Astrocyte (in vitro differentiated cells and primary cell): ENCODE data around the gene CMTR1. TPM values are rescaled to one million over a fixed set of nuclear protein-coding genes. Genes with fewer than 3 reads are reported as not detected.

ENCODE experiments used
- DNase-seq: peaks from one replicate; pipeline ENCODE4 v3.0.0-alpha.2; 2010; ENCODE audit warnings: low read depth
- FAIRE-seq: peaks from 2 replicates; lab custom pipeline; 2011; peaks lifted over from hg19 to GRCh38; lab: Jason Lieb, UNC
- H2AFZ ChIP-seq: 2 replicates; pipeline ENCODE4 v1.6.0; 2012; ENCODE audit warnings: low read depth, low read length, inconsistent platforms
- H3K27ac ChIP-seq: 2 replicates; pipeline ENCODE4 v1.5.1; 2011; ENCODE audit warnings: low read depth, low read length, inconsistent platforms
- H3K27me3 ChIP-seq: 2 replicates; pipeline ENCODE4 v1.6.0; 2011; ENCODE audit warnings: low read length, inconsistent platforms; ENCODE audit not compliant: insufficient read depth
- H3K36me3 ChIP-seq: 2 replicates; pipeline ENCODE4 v1.5.1; 2011; ENCODE audit warnings: low read length, inconsistent platforms; ENCODE audit not compliant: insufficient read depth
- H3K4me1 ChIP-seq: 2 replicates; pipeline ENCODE4 v1.5.1; 2011; ENCODE audit warnings: low read length, inconsistent platforms; ENCODE audit not compliant: insufficient read depth
- H3K4me2 ChIP-seq: 2 replicates; pipeline ENCODE4 v1.6.0; 2012; ENCODE audit warnings: low read length, inconsistent platforms
- H3K4me3 ChIP-seq: 2 replicates; pipeline ENCODE4 v1.5.1; 2011; ENCODE audit warnings: low read depth, mild to moderate bottlenecking, low read length, inconsistent platforms; ENCODE audit not compliant: insufficient read depth
- H3K79me2 ChIP-seq: 2 replicates; pipeline ENCODE4 v1.6.0; 2012; ENCODE audit warnings: mild to moderate bottlenecking, low read length, inconsistent platforms; ENCODE audit not compliant: insufficient read depth
- H3K9ac ChIP-seq: 2 replicates; pipeline ENCODE4 v1.6.0; 2012; ENCODE audit warnings: mild to moderate bottlenecking, low read length, inconsistent platforms
- H3K9me3 ChIP-seq: 2 replicates; pipeline ENCODE4 v1.5.1; 2012; ENCODE audit warnings: low read depth, mild to moderate bottlenecking, low read length, inconsistent platforms; ENCODE audit not compliant: insufficient read depth
- H4K20me1 ChIP-seq: 2 replicates; pipeline ENCODE4 v1.6.0; 2012; ENCODE audit warnings: low read length, inconsistent platforms; ENCODE audit not compliant: insufficient read depth
- H3K27ac Mint-ChIP-seq: one replicate; pipeline ENCODE4 v1.8.0; 2021; ENCODE audit warnings: mild to moderate bottlenecking, mixed read lengths; ENCODE audit not compliant: unreplicated experiment
- H3K27me3 Mint-ChIP-seq: one replicate; pipeline ENCODE4 v1.8.0; 2021; ENCODE audit warnings: low read depth, mixed read lengths; ENCODE audit not compliant: unreplicated experiment
- H3K36me3 Mint-ChIP-seq: one replicate; pipeline ENCODE4 v1.8.0; 2021; ENCODE audit warnings: low read depth, mixed read lengths; ENCODE audit not compliant: unreplicated experiment
- H3K4me1 Mint-ChIP-seq: one replicate; pipeline ENCODE4 v1.8.0; 2021; ENCODE audit warnings: low read depth, mixed read lengths; ENCODE audit not compliant: unreplicated experiment
- H3K4me3 Mint-ChIP-seq: one replicate; pipeline ENCODE4 v1.8.0; 2021; ENCODE audit warnings: mild to moderate bottlenecking, moderate library complexity, mixed read lengths; ENCODE audit not compliant: unreplicated experiment
- H3K9me3 Mint-ChIP-seq: one replicate; pipeline ENCODE4 v1.8.0; 2021; ENCODE audit warnings: mild to moderate bottlenecking, mixed read lengths; ENCODE audit not compliant: unreplicated experiment
- CTCF ChIP-seq: IDR thresholded peaks from 2 replicates; pipeline ENCODE4 v1.5.1; 2011; ENCODE audit warnings: low read depth, mild to moderate bottlenecking, inconsistent platforms, low read length, moderate library complexity; ENCODE audit not compliant: insufficient read depth
- EZH2 ChIP-seq: IDR thresholded peaks from 2 replicates; pipeline ENCODE4 v1.6.1; 2012; ENCODE audit warnings: mild to moderate bottlenecking, low read length, inconsistent platforms; ENCODE audit not compliant: insufficient read depth
- total RNA-seq: library from RNA; stranded (reverse); gene quantifications from 2 replicates; pipeline ENCODE4 v1.2.1, GENCODE V29; 2021

CMTR1 gene
- total RNA-seq, 1 donor from 2014 or later = 44.1 TPM

GRCh38 chr6:37407948-37408347 lies 25.1 kb upstream of the CMTR1 start:
- no peak overlapping the region for H2AFZ ChIP-seq
- Mint-ChIP-seq H3K27me3 (no peaks in the 10 kb centered on the region), H3K27ac (no peak overlapping the region), H3K4me3 (no peak overlapping the region), H3K9me3 (no peaks in the 10 kb centered on the region), H3K4me1 (no peaks in the 10 kb centered on the region), H3K36me3 (no peaks in the 10 kb centered on the region)
- H3K36me3 ChIP-seq = no peaks in the 10 kb centered on the region
- no peak overlapping the region for H3K4me2 ChIP-seq
- FAIRE-seq (no peak), DNase-seq (no peak)
- no peaks in the 10 kb centered on the region for H3K9me3 ChIP-seq
- H4K20me1 ChIP-seq = no peaks in the 10 kb centered on the region
- TF ChIP-seq CTCF = no peak
- TF ChIP-seq EZH2 = no peak
- H3K4me1 ChIP-seq = no peaks in the 10 kb centered on the region
- H3K79me2 ChIP-seq = no peaks in the 10 kb centered on the region
- no peak overlapping the region for H3K9ac ChIP-seq
- H3K27me3 ChIP-seq = peaks cover 3% of the 10 kb centered on the region
- H3K27ac ChIP-seq = no peak overlapping the region
- H3K4me3 ChIP-seq = no peak overlapping the region

GRCh38 chr6:37409501-37409900 lies 23.5 kb upstream of the CMTR1 start:
- Histone ChIP-seq H3K27ac (no peak overlapping the region), H3K9ac (no peak overlapping the region), H3K27me3 (peaks cover 3% of the 10 kb centered on the region), H2AFZ (no peak overlapping the region), H4K20me1 (no peaks in the 10 kb centered on the region), H3K4me3 (no peak overlapping the region), H3K4me1 (no peaks in the 10 kb centered on the region), H3K9me3 (no peaks in the 10 kb centered on the region), H3K79me2 (no peaks in the 10 kb centered on the region), H3K36me3 (no peaks in the 10 kb centered on the region), H3K4me2 (no peak overlapping the region)
- no peak overlapping the region for H3K4me3 Mint-ChIP-seq
- TF ChIP-seq EZH2 = no peak
- TF ChIP-seq CTCF = no peak
- H3K4me1 Mint-ChIP-seq = no peaks in the 10 kb centered on the region
- H3K27ac Mint-ChIP-seq = no peak overlapping the region
- FAIRE-seq = no peak
- no peaks in the 10 kb centered on the region for H3K27me3 Mint-ChIP-seq
- no peaks in the 10 kb centered on the region for H3K36me3 Mint-ChIP-seq
- DNase-seq = no peak
- H3K9me3 Mint-ChIP-seq = no peaks in the 10 kb centered on the region

- Mint-ChIP-seq H3K27ac (no peak overlapping the region), H3K27me3 (no peaks in the 10 kb centered on the region), H3K4me3 (no peak overlapping the region), H3K36me3 (no peaks in the 10 kb centered on the region), H3K9me3 (peaks cover 2% of the 10 kb centered on the region), H3K4me1 (no peaks in the 10 kb centered on the region)
- no peak overlapping the region for H2AFZ ChIP-seq
- no peaks in the 10 kb centered on the region for H3K9me3 ChIP-seq
- no peaks in the 10 kb centered on the region for H3K4me1 ChIP-seq
- H3K27ac ChIP-seq = no peak overlapping the region
- no peak overlapping the region for H3K9ac ChIP-seq
- no peaks in the 10 kb centered on the region for H3K36me3 ChIP-seq
- FAIRE-seq (no peak), DNase-seq (no peak)
- no peak overlapping the region for H3K4me2 ChIP-seq
- H3K79me2 ChIP-seq = no peaks in the 10 kb centered on the region
- H4K20me1 ChIP-seq = no peaks in the 10 kb centered on the region
- TF ChIP-seq CTCF = no peak
- H3K27me3 ChIP-seq = no peaks in the 10 kb centered on the region
- H3K4me3 ChIP-seq = no peak overlapping the region
These were observed 15.6 kb upstream of the CMTR1 start for GRCh38 chr6:37417393-37417792.
